Kasumi-1 (cell line): ENCODE results near the gene TP53INP2.
"Not testable (repeated sequence)": the region's sequence is repeated elsewhere in the genome, so short reads cannot be mapped to it uniquely, and the experiment has no call there.

Experiments
- DNase-seq, 2 experiments: peaks; one replicate each; lab custom pipeline; 2025; lab: John Stamatoyannopoulos, UW

Gene TP53INP2

GRCh38 chr20:34705397-34706301 is 1.5 kb downstream of the TP53INP2 start:
- DNase-seq, result no peak

- no peak for DNase-seq
Observed at GRCh38 chr20:34706302-34706875, 2.2 kb downstream of the TP53INP2 start.

DNA sequence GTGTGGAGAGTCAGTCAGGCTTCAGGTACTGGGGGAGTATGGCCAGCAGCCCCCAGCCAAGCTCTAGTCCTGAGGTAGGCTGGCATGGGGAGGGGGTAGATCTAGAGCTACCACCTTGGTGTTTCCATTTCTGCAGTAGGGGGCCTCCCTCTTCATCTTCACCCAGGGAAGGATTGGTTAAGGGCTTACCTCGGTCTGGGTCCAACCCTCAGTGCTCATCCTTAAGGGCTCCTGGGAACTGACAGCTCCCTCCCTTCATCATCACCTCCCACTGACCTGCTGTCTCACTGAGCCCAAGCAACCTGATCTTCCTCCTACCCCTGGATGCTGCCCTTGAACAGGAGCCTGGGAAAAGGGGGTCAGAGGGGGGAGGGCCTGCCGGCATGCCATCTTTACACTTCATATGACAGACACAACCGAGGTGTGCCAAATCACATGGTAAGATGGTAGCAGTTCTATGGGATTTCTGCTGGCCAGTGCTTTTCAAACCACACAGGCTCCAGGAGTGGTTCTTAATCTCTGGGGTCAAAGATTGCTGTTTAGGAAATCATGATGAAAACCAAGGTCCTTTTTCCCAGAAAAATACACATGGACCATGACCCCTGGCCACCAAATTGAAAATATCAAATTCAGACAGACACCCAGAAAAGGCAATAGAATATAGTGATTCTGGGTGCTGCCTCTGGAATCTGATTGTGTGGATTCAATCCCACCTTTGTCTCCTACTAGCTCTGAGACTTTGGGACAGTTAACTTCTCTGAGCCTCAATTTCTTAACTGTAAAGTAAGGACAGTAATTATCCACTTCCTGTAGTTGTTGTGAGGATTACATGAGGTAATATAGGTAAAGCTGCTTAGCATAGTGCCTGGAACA is 3.0 kb downstream of the TP53INP2 start:
- no peak for DNase-seq

DNA sequence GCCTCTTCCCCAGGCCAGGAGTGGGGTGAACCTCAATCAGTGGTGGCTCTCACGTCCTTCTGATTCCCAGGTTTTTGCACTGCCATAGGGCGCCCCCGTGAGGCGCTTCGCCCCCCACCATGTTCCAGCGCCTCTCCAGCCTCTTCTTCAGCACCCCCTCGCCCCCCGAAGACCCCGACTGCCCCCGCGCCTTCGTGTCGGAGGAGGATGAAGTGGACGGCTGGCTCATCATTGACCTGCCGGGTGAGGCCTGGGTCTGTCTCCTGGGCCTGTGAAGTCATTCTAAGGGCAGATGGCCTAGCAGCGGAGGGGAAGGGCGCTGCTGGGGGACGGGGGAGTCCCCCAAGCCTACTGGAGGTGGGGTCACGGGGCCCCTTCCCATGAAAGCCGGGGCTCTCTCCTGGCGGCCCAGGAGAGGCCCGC is 4.5 kb downstream of the TP53INP2 start:
- DNase-seq, result peak; percentile 56 to 65

- peak; percentile 64 to 68 for DNase-seq
Observed at GRCh38 chr20:34709044-34709830, 5.1 kb downstream of the TP53INP2 start.

GRCh38 chr20:34709831-34710567 is 5.9 kb downstream of the TP53INP2 start:
- DNase-seq, result peak; percentile 59 to 74

GRCh38 chr20:34710568-34710839 is 6.4 kb downstream of the TP53INP2 start:
- DNase-seq, result no peak

DNA sequence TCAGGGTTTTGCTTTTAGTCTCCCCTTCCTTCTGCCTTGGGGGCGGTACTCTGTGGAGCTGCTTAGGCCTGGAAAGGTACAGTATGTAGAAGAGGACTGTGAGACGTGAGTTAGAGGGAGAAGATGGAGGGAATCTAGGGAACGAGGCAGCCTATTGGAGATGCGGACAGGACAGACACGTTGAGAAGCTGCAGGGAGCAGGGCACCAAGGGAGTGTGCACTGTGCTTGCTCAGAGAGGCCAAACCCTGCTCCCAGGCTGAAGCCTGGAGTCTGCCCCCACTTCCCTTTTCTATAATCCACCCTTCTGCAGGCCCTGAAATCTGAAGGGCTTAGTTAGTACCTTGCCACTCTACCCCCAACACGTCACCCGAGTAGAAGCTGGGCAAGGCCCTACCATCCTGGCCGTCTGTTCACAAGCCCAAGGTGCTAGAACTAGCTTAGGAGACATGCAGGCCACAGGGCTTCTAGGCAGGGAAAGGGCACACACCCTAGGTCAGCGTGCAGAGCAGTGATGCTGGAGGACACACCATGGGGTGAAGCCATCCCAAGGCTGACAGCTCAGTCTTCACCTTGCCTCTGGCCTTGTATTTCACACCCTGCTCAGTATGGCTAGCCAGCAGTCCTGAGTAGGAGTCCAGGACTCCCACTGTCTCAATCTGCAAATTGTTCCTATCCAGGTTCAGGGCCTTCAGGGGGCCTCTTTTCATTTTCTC is 6.9 kb downstream of the TP53INP2 start:
- DNase-seq, result peak; percentile 48 to 63

DNA sequence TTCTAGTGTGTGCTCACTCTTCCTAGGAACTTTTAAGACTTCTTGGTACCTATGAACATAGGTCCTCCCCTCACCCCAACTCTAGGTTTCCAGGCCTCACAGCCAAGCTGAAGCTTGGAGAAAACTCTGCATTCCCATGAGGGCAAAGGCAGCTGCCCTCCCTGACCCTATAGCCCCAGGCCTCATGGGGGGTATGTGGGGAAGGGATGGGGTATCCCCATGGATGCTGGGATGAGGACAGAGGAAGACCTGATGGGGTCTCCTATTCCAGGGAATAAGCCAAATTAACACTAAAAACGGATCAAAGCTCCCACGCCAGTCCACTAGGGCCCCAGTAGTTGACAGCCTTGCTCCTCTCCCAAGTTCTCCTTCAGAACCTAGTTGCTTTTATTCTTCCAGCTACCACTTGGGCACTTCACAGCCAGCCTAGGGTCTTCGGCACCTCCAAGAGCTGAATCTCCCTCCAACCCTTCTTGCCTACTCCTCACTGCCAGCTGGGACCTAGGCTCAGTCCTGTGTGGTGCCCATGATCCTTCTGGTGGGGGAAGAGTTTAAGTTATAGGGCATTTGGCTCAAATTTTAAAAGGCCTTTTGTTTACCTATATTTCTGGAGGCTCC is 7.8 kb downstream of the TP53INP2 start:
- DNase-seq, result no peak

- no peak for DNase-seq
Observed at GRCh38 chr20:34712525-34713192, 8.5 kb downstream of the TP53INP2 start.

DNA sequence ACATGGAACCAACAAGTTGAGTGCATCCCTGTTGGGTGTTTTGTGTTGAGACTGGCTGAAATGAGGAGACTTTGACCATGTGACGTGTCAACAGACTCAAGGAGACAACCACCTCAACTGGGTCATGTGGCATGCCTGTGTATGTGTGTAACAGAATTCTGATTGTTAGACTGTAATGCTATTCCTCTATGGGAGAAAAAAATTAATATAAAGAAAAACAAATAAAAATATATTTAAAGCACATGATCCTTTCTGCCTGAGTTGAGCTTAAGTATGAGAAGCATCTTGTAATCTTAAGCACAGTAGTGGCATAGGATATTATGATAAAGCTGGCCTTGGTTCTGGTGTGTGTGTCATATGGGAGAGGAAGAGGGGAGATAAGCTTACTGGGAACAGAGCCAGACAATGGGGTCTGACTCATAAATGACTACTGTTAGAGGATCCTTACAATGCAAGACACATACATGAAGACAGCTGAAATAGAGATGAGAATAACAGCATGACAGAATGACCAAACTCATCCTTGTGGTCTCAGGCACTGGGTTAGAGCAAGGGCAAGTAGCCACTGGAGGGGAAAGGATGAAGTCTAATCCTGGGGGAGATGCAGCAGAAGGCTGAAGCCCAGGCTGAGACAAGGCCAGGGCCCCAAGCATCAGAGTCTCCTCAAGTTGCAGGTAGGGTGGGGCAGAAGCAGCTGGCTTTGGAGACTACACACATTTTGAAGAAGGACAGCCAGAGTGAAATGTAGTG is 9.2 kb downstream of the TP53INP2 start:
- DNase-seq, result peak; percentile 81 to 84

DNA sequence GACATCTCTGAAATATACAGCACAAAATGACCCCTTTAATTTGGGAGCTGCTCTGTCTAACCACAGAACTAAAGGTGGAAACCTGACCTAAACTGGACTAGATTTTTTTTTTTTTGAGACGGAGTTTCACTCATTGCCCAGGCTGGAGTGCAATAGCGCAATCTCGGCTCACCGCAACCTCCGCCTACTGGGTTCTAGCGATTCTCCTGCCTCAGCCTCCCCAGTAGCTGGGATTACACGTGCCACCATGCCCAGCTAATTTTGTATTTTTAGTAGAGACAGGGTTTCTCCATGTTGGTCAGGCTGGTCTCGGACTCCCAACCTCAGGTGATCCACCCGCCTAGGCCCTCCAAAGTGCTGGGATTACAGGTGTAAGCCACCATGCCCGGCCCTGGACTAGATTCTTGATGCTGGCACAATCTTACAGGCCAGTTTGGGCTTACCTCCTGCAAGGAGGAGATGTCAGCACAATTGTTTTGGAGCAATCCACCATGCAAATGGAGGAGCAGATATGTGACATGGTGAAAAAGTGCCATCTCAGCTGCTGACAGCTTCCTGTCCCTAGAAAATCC is 9.9 kb downstream of the TP53INP2 start:
- not testable (repeated sequence) for DNase-seq

GRCh38 chr20:34715384-34715783 is 11.2 kb downstream of the TP53INP2 start:
- DNase-seq, result no peak

DNA sequence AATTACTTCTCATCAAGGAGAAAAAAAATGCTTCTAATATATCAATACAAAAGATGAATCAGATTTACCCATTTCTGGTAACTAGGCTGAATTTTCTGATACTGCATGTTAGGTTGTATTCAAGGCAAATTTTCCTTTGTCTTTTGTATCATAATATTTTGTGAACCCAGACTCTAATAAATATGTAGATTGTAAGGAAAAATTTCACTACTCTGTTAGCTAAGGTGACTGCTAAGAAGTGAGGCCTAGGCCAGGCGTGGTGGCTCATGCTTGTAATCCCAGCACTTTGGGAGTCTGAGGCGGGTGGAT is 12.7 kb downstream of the TP53INP2 start:
- DNase-seq, result no peak

DNA sequence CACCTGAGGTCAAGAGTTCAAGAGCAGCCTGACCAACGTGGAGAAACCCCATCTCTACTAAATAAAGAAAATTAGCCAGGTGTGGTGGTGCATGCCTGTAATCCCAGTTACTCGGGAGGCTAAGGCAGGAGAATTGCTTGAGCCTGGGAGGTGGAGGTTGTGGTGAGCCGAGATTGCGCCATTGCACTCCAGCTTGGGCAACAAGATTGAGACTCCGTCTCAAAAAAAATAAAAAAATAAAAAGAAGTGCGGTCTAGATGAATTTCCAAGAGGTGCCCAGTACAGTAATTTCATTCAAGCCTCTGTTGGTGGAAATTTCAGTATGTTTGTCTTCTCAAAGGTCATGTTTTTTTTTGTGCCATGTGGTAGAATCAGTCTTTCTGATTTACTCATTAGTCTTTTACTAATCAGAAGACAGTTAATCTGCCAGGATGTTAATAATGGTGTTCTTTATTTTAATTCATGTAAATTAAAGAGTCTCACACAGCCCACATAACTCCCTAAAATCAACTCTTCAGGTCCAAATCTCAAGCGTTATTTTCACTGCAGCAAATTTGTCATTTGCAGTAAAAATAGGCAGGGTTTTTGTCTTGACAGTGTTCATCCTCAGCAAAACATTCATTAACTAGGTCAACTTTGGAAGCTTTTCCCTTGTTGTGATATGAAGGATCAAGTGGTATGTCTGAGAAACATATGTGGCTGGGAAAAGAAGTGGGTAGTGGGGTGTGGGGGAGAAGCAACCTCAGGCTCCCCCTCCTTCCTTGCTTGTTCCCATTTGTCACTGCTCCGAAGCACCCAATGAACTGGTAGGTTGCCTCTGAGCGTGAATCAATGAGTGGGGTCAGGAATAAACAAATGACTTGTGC is 13.3 kb downstream of the TP53INP2 start:
- no peak for DNase-seq

GRCh38 chr20:34719242-34720017 is 15.3 kb downstream of the TP53INP2 start:
- not testable (repeated sequence) for DNase-seq

- DNase-seq, result no peak
Observed at GRCh38 chr20:34720266-34720665, 16.1 kb downstream of the TP53INP2 start.
